Measurements from ENCODE around the gene MBOAT2. TPM values are rescaled to one million over a fixed set of nuclear protein-coding genes. Genes with fewer than 3 reads are reported as not detected.

Gene MBOAT2
- total RNA-seq, 2 donors from 2014 or later, result 2.7 to 8.0 TPM

GRCh38 chr2:9004338-9005204 lies 1.1 kb upstream of the MBOAT2 start:
- H3K27me3 Mint-ChIP-seq, result peaks cover 4 to 8% of the 10 kb centered on the region in 2 donors
- ATAC-seq (peak in 1 of 2 donors; percentile 0), DNase-seq (ENCODE audit: low spot score) (no peak)
- H3K27ac Mint-ChIP-seq, result peak overlapping the region; percentile 12 to 41
- peak overlapping the region; percentile 82 for H3K4me3 Mint-ChIP-seq
- H3K36me3 Mint-ChIP-seq, result no peaks in the 10 kb centered on the region
- no peaks in the 10 kb centered on the region for H3K9me3 Mint-ChIP-seq
- H3K4me1 Mint-ChIP-seq (ENCODE audit: low read depth in 2 of 2), result peaks cover 8 to 12% of the 10 kb centered on the region in 2 donors

GRCh38 chr2:9003366-9003615 lies 193 bp downstream of the MBOAT2 start:
- Mint-ChIP-seq H3K4me1 (ENCODE audit: low read depth in 2 of 2) (peaks cover 8 to 12% of the 10 kb centered on the region in 2 donors), H3K4me3 (no peak overlapping the region), H3K9me3 (no peaks in the 10 kb centered on the region), H3K27ac (no peak overlapping the region), H3K36me3 (no peaks in the 10 kb centered on the region), H3K27me3 (peaks cover 7 to 8% of the 10 kb centered on the region in 2 donors)
- DNase-seq (ENCODE audit: low spot score) (no peak), ATAC-seq (no peak)

- Mint-ChIP-seq H3K9me3 (no peaks in the 10 kb centered on the region), H3K27ac (no peak overlapping the region), H3K4me3 (peak overlapping the region; percentile 75), H3K36me3 (no peaks in the 10 kb centered on the region), H3K27me3 (peaks cover 7 to 8% of the 10 kb centered on the region in 2 donors), H3K4me1 (ENCODE audit: low read depth in 2 of 2) (peaks cover 8 to 12% of the 10 kb centered on the region in 2 donors)
- ATAC-seq (no peak), DNase-seq (ENCODE audit: low spot score) (no peak)
Observed at GRCh38 chr2:9002637-9003365, 683 bp downstream of the MBOAT2 start.

GRCh38 chr2:9002313-9002636 lies 1.2 kb downstream of the MBOAT2 start:
- Mint-ChIP-seq H3K36me3 (no peaks in the 10 kb centered on the region), H3K27me3 (peaks cover 7 to 8% of the 10 kb centered on the region in 2 donors), H3K9me3 (no peaks in the 10 kb centered on the region), H3K4me1 (ENCODE audit: low read depth in 2 of 2) (peaks cover 8 to 12% of the 10 kb centered on the region in 2 donors), H3K27ac (no peak overlapping the region), H3K4me3 (peak overlapping the region; percentile 75)
- DNase-seq (ENCODE audit: low spot score) (no peak), ATAC-seq (no peak)

- Mint-ChIP-seq H3K9me3 (no peaks in the 10 kb centered on the region), H3K4me1 (ENCODE audit: low read depth in 2 of 2) (peaks cover 8 to 12% of the 10 kb centered on the region in 2 donors), H3K27ac (no peak overlapping the region), H3K36me3 (no peaks in the 10 kb centered on the region), H3K4me3 (peak overlapping the region; percentile 75), H3K27me3 (peaks cover 7 to 8% of the 10 kb centered on the region in 2 donors)
- ATAC-seq (no peak), DNase-seq (ENCODE audit: low spot score) (no peak)
Observed at GRCh38 chr2:9001778-9002177, 1.7 kb downstream of the MBOAT2 start.

- Mint-ChIP-seq H3K4me3 (no peak overlapping the region), H3K9me3 (no peaks in the 10 kb centered on the region), H3K27me3 (peaks cover 8 to 10% of the 10 kb centered on the region in 2 donors), H3K27ac (no peak overlapping the region), H3K36me3 (no peaks in the 10 kb centered on the region), H3K4me1 (ENCODE audit: low read depth in 2 of 2) (peaks cover 8 to 12% of the 10 kb centered on the region in 2 donors)
- no peak for DNase-seq (ENCODE audit: low spot score)
- ATAC-seq, result no peak
Observed at GRCh38 chr2:9001229-9001628, 2.3 kb downstream of the MBOAT2 start.

- ATAC-seq (no peak), DNase-seq (ENCODE audit: low spot score) (no peak)
- peaks cover 8 to 12% of the 10 kb centered on the region in 2 donors for H3K4me1 Mint-ChIP-seq (ENCODE audit: low read depth in 2 of 2)
- no peak overlapping the region for H3K4me3 Mint-ChIP-seq
- H3K27me3 Mint-ChIP-seq, result peaks cover 8 to 10% of the 10 kb centered on the region in 2 donors
- no peaks in the 10 kb centered on the region for H3K36me3 Mint-ChIP-seq
- no peak overlapping the region for H3K27ac Mint-ChIP-seq
- H3K9me3 Mint-ChIP-seq, result no peaks in the 10 kb centered on the region
Observed at GRCh38 chr2:9000442-9000841, 3.0 kb downstream of the MBOAT2 start.

GRCh38 chr2:8999797-9000196 lies 3.7 kb downstream of the MBOAT2 start:
- Mint-ChIP-seq H3K36me3 (no peaks in the 10 kb centered on the region), H3K4me1 (ENCODE audit: low read depth in 2 of 2) (peaks cover 6 to 12% of the 10 kb centered on the region in 2 donors), H3K27ac (no peak overlapping the region), H3K27me3 (peaks cover 8 to 10% of the 10 kb centered on the region in 2 donors), H3K4me3 (no peak overlapping the region), H3K9me3 (no peaks in the 10 kb centered on the region)
- DNase-seq (ENCODE audit: low spot score), result no peak
- no peak for ATAC-seq

GRCh38 chr2:8999102-8999446 lies 4.4 kb downstream of the MBOAT2 start:
- Mint-ChIP-seq H3K9me3 (no peaks in the 10 kb centered on the region), H3K4me1 (ENCODE audit: low read depth in 2 of 2) (peaks cover 5 to 12% of the 10 kb centered on the region in 2 donors), H3K27me3 (peaks cover 8 to 10% of the 10 kb centered on the region in 2 donors), H3K27ac (no peak overlapping the region), H3K4me3 (no peak overlapping the region), H3K36me3 (no peaks in the 10 kb centered on the region)
- DNase-seq (ENCODE audit: low spot score), result no peak
- no peak for ATAC-seq

- H3K4me3 Mint-ChIP-seq, result no peak overlapping the region
- H3K27ac Mint-ChIP-seq, result no peak overlapping the region
- no peaks in the 10 kb centered on the region for H3K36me3 Mint-ChIP-seq
- H3K4me1 Mint-ChIP-seq (ENCODE audit: low read depth in 2 of 2), result peaks cover 5 to 12% of the 10 kb centered on the region in 2 donors
- H3K9me3 Mint-ChIP-seq, result no peaks in the 10 kb centered on the region
- ATAC-seq (no peak), DNase-seq (ENCODE audit: low spot score) (no peak)
- H3K27me3 Mint-ChIP-seq, result peaks cover 8 to 10% of the 10 kb centered on the region in 2 donors
Observed at GRCh38 chr2:8998418-8999101, 4.9 kb downstream of the MBOAT2 start.

- DNase-seq (ENCODE audit: low spot score) (no peak), ATAC-seq (no peak)
- H3K4me1 Mint-ChIP-seq (ENCODE audit: low read depth in 2 of 2), result peaks cover 2 to 8% of the 10 kb centered on the region in 2 donors
- H3K27ac Mint-ChIP-seq, result no peak overlapping the region
- H3K4me3 Mint-ChIP-seq, result no peak overlapping the region
- H3K36me3 Mint-ChIP-seq, result no peaks in the 10 kb centered on the region
- H3K27me3 Mint-ChIP-seq, result peaks cover 5 to 7% of the 10 kb centered on the region in 2 donors
- H3K9me3 Mint-ChIP-seq, result no peaks in the 10 kb centered on the region
Observed at GRCh38 chr2:8997631-8998030, 5.9 kb downstream of the MBOAT2 start.

- ATAC-seq, result no peak
- H3K9me3 Mint-ChIP-seq, result no peaks in the 10 kb centered on the region
- DNase-seq (ENCODE audit: low spot score), result no peak
- H3K27me3 Mint-ChIP-seq, result peaks cover 1 to 5% of the 10 kb centered on the region in 2 donors
- peaks cover 0 to 4% of the 10 kb centered on the region in 2 donors for H3K4me1 Mint-ChIP-seq (ENCODE audit: low read depth in 2 of 2)
- H3K27ac Mint-ChIP-seq, result no peak overlapping the region
- no peaks in the 10 kb centered on the region for H3K36me3 Mint-ChIP-seq
- no peak overlapping the region for H3K4me3 Mint-ChIP-seq
Observed at GRCh38 chr2:8997108-8997507, 6.4 kb downstream of the MBOAT2 start.

GRCh38 chr2:8996006-8996405 lies 7.5 kb downstream of the MBOAT2 start:
- no peaks in the 10 kb centered on the region for H3K9me3 Mint-ChIP-seq
- no peak overlapping the region for H3K4me3 Mint-ChIP-seq

GRCh38 chr2:8994386-8994785 lies 9.1 kb downstream of the MBOAT2 start:
- H3K9me3 Mint-ChIP-seq, result no peaks in the 10 kb centered on the region
- no peak overlapping the region for H3K27ac Mint-ChIP-seq
- no peaks in the 10 kb centered on the region for H3K36me3 Mint-ChIP-seq
- ATAC-seq (peak in 1 of 2 donors; percentile 15), DNase-seq (ENCODE audit: low spot score) (no peak)
- H3K27me3 Mint-ChIP-seq, result peaks cover 9 to 11% of the 10 kb centered on the region in 2 donors
- H3K4me1 Mint-ChIP-seq (ENCODE audit: low read depth in 2 of 2), result no peaks in the 10 kb centered on the region
- no peak overlapping the region for H3K4me3 Mint-ChIP-seq

More at GRCh38 chr2:8996006-8996405, 7.5 kb downstream of the MBOAT2 start:
- Mint-ChIP-seq H3K4me1 (ENCODE audit: low read depth in 2 of 2) (peaks cover 0 to 4% of the 10 kb centered on the region in 2 donors), H3K27me3 (peaks cover 8 to 9% of the 10 kb centered on the region in 2 donors), H3K36me3 (no peaks in the 10 kb centered on the region), H3K27ac (no peak overlapping the region)
- ATAC-seq (no peak), DNase-seq (ENCODE audit: low spot score) (no peak)
